Stimulated activated CD8-positive, alpha-beta memory T cell treated with anti-CD3 and anti-CD28 coated beads, Interleukin-7, amount 100 ng/mL, for 48 hours (primary cell): ENCODE results near the gene UFD1.
A peak's percentile ranks its signal among the peaks of the same experiment; 100 is the strongest.

Source experiments
- DNase-seq, 2 donors: peaks; one replicate each; pipeline ENCODE4 v3.0.0-alpha.2; 2020; ENCODE audit warnings: low read depth in 1 of 2; ENCODE audit errors: extremely low read depth in 1 of 2

UFD1 gene

DNA sequence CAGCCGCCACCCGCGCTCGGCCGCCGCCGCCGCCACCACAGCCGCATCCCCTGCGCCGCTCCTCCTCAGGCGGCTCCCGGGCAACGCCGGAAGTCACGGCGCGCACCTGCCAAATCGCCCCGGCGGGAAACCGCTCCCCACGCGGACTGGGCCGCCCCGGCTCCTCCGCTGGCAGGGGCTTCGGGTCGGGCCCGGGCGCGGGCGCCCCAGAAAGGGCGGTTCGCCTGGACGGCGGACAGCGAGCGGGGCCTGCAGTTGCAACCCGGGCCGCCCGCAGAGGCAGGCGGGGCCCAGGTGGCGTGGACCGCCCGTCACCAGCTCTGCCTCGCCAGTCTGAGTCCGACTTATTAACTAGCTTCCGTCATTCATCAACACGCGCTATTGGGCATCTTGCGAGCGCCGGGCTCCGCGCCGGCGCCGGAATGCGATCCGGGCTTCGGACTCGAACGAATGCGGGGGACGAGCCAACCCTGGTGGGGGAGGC, 47.3 kb downstream of the UFD1 start, which contains the start of gene HIRA:
Gene HIRA, minus strand, starts transcription at position 85 of the 484 bp plus-strand sequence. CDS start 257 bp downstream, outside the sequence.
- DNase-seq = peak; percentile 57 to 74

DNA sequence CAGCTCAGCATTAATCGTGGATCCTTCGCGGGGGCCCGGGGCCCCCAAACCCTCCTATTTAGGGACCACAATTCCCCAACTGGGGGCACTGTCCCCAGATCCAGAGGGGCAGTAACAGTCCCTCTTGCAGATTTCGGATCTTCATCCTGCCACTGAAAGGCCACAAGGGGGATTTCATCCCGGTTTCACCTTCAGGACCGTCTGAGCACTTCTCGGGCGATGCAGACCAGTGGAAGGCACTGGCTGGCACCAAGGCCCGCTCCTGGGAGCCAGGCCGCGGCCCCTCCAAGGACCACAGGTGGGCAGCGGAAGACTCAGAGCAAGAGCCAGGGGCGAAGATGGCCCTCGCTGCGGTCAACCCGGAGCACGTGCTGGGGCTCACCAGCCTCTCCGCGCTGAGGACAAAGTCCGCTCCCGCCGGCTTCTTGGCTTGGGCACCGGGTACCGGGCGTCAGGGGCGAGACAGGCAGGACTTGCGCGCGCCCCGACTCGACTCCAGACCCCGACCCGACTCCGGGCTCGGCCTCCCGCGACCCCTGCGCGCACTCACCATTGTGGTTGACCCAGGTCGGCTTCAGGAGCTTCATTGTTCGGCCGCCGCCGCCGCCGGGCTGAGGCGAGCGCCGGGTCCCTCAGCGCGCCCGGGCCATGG, 48.0 kb downstream of the UFD1 start:
- no peak for DNase-seq

DNA sequence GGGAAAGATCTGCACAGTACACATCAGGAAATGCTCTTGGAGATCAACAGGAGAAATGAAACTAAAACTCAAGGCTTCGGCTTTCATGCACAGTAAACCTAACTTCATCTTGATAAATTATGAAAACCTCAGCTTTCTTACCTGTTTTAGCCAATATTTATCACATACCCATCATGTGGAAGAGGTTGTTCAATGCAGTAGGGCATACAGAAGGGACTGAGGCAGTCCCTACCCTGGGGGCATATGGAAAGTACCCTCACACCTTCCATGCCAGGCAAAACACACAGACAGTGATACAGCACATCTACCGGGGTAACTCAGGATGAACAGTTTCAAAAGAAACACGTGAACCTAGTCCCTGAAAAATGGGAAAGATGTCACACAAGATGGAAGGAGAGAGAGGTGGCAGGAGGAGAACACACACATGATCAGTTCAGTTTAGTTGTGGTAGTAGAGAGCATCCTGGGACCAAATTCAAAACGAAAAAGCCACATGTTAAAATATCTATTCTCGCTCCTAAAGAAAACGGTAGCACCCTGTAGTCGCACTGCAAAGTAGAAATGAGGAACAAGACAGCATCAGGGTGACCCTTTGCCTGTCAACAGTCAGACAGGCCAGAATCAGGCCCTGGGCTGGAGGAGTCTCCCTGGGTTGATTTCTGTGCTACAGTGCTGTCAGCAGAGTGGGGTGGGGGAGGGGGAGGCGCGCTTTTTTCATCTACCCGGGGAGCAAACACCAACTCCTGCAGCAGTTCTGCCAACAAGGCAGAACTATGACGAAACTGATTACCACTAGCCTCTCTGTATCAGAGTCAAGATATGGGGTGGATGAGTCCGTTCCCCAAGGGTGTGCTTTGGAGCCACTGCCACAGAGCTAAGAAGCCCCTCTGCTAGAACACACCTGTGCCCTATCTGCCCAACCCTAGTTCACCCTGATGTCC, 48.8 kb downstream of the UFD1 start:
- no peak for DNase-seq

DNA sequence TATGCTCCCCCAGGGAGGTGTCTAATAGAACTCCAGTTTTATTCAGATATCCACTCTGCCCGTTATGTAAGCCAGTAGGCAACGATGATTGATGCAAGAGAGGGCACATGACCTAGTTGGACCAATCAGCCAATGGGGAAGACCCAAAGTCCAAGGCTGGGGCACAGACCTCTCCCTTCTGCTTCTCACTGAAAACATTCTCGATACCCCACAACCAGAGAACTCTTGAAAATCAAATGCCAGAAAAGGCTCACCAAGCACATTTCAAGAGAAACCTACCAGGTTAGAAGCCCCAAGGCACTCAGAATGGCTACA, 54.9 kb downstream of the UFD1 start:
- DNase-seq = no peak

DNA sequence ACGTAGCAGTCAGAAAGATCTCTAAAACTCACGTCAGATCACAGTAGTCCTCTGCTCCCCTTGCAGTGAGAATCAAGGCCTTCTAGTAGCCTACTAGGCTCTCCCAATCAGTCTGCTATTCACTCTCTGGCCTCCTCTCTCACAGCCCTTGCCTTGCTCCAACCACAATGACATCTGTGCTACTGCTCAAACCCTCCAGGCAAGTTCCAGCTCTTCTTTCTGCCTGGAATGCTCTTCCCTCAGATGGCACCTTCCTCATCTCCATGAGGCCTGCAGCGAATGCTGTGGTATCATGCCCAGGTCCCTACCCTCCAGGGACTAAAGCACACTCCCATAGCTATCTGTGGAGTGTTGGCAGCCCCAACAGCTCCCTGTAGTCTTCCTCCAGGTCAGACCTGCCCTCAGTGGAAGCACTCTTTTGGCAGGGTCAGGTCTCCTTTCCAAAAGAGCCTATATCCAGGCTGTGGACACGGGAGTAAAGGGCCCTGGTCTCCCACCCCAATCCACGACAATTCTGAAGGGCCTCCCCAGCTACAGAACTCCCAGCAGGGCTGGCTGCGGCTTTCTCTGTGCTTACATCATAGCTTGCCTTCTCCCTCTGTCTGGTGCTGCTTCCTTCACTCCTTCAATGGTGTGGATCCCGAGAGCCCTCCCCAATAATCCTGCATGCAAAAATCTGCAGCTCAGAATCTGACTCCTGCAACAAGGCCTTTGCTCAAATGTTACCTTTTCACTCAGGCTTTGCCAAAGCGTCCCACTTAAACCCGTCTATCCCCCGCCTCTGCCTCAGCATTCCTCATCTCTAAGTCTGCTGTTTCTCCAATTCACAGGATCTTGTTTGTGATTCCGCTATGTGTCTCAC, 56.3 kb downstream of the UFD1 start:
- no peak for DNase-seq

DNA sequence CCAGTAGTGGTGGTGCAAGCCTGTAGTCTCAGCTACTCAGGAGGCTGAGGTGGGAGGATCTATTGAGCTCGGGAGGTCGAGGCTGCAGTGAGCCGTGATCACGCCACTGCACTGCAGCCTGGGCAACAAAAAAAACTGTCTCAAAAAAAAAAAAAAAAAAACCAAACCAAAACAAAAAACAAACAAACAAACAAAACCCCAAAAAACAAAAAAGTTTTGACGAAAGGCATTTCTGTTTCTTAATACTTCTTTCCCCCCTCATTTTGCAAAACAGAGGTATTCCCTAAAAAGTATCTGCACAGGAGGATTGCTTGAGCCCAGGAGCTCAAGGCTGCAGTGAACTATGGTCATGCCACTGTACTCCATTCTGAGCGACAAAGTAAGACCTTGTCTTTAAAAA, 58.7 kb downstream of the UFD1 start:
- DNase-seq = no peak

DNA sequence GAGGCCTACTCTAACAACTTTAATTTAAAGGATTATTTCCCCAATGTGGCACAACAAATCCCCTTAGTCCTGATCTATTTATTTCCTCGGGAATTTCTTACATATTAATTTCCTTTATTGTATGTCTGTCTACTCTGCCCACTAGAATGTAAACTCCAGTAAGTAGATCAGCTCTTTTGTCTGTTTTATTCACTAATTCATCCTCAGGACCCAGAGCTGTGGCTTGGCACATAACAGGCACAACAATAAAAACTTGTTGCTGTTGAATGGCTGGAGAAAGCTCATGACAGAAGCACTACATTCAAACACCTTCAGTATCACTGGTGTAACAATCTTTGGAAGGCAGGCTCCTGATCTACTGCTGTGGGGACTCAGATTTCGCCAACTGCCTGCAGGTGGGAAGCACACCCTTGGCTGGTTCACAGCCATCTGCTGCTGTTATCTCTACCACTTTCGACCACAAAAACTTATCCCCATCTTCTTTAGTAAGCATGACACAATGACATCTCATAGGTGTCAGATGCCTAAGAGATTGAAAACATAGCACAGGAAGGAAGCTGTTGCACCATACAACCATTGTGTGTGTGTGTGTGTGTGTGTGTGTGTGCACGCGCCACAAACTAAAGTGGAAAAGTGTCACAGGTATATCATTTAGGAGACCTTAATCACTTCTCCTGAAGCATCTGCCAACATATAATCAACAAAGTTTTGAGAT, 59.4 kb downstream of the UFD1 start:
- DNase-seq = peak; percentile 9 to 53

DNA sequence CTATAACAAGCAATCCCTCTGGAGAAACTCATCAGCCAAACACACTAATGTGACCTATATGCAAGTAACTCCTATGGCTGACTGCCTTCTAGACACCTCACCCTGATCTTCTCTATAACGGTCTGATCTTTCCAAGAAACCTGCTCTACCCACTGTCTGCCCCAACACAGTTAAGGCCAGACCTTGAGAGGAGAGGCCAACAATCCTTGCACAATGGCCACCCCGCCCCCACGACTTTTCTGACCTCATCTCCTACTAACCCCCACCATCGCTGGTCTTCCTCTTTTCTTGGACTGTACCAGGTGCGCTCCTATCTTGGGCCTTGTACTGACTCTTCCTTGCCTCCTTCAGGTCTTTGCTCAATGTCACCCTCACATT, 59.9 kb downstream of the UFD1 start:
- no peak for DNase-seq

DNA sequence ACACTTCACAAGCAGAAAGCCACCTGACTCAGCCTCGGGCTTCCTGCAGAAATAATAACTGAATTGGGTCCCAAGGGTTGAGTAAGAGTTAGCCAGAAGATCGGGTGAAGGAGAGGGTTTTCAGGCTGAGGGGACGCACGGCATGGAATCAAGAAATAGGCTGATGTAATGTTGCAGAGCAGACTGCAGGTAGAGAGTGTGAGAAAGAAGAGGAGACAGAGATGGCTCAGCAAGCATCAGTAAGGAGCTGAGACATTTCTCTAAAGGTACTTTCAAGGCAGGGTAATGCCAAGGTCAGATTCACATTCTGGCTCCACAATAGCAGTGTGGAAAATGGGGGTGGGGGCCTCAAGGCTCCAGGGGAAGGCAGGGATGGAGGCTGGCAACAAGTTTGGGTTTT, 66.1 kb downstream of the UFD1 start:
- DNase-seq = no peak

DNA sequence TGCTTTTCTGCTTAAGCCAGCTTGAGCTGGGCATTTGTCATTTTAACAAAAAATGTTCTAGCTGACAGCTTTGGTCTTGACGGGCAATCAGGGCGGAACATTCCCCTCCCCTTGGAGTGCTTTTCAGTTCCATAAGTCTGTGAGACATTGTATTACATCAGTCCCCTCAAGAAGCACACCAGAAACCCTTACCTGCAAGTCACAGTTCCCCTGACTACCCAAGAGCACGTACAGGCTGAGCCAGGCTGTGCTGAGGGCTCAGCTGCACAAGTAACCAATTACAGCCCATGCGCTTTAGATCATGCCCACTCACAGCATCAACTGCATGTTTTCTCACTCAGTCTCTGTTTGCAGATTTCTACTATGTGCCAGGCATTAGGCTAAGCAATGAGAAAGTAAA, 66.5 kb downstream of the UFD1 start:
- DNase-seq = no peak

DNA sequence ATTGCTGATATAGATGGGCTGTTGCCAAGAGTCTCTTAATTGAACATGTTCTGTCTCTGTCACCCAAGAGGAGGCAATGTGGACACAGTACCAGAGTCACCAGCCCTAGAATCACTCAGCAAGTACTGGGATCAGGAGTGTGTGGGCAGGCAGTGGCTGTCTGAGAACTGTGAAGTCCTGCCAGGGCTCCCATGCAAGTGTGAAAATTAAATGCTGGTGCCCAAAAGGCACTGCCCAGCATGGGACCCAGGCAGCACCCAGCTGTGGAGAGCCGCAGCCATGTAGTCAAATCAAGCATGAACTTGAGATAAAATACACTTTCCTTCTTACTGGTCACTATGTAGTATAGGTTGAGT, 67.3 kb downstream of the UFD1 start:
- DNase-seq = no peak

DNA sequence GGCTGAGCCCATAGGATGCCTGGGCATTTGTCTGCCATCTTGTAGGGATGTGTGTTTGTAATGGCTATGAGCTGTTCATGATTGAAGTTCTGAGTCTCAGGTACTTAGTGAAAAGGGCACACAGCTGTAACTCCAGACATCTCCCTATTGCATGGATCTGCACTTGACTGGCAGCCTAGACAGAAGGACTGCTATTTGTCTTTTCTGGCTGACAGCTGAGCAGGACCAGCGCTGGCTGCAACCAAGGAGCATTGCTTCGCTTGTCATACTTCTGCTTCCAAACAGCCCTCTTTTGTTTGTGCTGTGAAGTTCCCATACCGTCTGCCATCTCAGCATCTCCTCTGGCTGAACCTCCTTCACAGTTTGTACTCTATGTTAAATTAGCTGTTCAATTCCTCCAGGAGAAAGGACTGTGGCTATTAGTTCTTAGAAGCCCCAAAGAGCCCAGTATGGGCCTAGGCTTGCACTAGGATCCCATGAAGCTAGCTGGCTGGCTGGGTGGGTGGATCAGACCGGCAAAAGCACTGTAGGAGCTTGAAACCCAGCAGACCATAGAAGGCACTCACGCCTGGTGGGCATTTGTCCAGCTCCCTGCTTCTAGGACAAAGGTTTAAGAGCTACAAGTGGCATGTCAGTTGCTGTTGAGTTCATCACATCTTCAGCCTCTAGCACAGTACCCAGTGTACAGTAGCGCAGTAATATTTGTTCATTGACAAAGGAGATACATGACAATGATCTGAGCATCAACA, 67.9 kb downstream of the UFD1 start:
- DNase-seq = no peak

DNA sequence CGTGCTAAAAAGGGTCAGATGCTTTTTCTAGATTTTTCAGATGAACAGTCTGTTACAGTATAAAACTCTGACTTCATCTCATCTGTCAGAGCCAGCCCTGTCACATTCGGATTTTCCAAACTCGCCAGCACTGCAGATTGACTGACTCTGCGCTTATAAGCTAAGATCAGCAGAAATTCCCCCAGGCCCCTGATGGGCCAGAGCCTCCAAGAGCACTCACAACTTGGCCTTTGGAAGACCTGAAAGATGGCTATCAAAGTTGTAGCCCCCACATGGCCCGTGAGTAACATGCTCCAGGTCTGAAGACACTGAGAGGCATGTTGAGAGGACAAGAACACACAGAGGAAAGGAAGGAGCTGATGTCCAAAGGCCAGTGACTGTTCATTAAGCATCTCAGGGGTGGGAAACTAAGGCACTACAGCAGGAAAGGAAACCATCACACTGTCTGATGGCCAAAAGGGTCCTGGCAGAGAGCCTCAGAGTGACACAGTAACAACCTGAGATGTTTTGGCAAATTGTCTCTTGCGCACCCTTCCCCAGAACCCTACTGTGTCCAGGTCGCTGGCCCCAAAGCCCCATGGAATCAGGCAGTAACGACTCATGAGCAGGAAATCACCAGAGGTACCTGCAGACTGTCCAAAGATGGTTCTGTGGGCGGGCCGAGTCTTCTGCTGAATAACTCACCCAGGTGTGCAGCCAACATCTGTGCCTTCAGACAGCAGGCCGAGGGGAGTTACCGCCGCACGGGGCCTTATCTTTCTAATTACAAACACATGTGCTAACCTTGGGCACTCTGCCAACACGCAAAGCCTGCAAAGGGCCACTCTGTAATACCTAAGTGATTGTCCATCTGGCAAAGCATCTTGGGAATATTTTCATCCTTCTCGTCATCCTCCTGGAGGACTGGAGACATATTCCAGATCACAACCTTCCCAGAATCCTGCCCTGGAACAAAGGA, 71.1 kb downstream of the UFD1 start:
- no peak for DNase-seq

DNA sequence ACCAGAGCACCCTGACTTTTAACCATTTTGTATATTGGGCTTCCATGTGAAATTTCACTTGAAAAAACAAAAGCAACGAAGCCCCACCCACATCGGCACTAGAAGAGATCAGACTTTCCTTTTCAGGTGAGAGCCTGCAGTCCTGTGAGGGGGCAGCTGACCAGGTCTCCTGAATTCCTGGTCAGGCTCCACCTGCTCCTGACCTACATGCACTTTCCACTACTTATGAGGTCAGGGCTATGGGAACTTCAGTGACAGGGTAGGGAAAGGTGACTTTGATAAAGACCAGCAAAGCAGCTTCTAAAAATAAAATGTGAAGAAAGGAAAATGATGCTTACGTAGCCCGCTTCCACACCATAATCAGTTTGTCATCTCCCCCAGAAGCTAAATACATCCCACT, 72.1 kb downstream of the UFD1 start:
- DNase-seq = no peak

DNA sequence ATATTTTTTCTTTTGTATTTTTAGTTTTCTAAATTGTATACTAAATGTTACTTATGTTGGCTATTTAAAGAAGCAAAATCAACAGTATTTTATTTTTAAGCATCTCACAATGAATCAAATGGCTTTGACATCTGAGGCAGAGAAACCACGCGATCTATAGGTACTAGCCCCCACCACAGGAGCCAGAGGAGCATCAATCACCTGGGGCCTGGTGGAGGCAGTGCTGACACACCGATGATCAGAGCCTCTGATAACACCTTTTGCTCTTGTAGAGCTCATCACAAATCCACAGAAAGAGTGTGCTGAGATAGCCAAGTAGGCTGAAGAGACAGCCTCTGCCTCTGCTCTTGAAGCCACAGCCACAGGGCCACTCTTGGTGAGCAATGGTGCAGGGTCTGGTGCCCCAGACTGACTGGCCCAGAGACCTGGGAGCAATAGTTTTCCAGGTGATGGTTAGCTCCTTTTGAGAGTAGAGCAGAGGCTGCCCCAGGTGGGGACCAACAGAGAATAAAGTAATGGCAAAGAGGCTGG, 72.6 kb downstream of the UFD1 start:
- no peak for DNase-seq

DNA sequence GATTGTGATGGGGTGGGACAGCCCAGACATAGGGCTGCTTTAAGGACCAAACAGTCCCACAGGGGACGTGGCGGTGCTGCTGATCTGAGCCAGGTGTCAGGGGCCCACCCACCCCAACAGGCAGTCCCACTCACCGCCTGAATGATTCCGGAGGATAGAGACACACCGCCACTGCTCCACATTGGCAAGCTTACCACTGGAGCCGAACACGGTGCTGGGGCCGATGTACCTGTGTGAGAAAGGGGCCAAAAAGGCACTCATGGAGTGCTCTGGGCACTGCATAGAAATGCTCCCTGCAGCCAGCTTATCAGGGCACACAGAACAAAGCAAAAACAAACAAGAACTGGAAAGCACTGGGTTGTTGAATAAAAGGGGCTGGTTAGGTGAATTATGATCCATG, 73.3 kb downstream of the UFD1 start:
- no peak for DNase-seq

DNA sequence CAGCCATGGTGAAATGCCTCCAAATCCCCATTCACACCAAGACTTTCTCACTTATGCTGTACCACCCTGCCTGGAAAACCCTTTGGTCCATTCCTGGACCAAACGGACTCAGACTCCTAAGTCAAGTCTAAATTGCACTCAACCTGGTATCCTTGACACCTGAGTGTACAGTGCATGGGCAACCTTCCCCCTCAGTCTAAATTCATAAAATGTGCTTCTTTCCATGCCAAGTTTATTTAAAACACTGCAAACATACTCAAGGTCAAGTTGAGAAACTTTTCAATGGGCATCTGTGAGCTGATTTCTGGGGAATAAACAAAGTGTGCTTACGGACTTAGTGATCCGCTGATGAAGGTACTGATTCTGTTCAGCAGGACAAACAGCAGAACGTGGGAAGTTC, 73.9 kb downstream of the UFD1 start:
- DNase-seq = no peak

DNA sequence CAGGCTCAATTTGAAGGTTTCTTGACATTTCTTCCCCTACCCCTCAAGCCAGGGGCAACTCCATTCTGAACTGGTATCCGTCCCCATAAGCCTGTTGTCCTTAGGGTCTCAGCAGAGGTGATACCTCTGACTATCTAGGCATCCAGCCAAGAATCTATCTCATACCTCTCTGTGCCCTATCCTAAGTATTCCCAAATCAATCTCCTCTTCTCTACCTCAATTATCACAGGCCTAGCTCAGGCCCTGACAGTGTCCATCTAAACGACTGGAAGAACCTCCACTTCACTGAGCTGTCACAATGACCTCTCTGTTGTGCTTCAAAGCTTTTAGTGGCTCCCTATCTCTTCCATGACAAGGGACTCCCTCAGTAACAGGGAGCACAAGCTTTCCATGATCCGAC, 74.3 kb downstream of the UFD1 start:
- no peak for DNase-seq
